HG03354 (cell line): ENCODE data around the gene TSC22D4.
A peak's percentile ranks its signal among the peaks of the same experiment; 100 is the strongest.
"Not testable (repeated sequence)": the region's sequence is repeated elsewhere in the genome, so short reads cannot be mapped to it uniquely, and the experiment has no call there.

Experiments used
- ATAC-seq: cut with Tn5 transposase; IDR thresholded peaks from one replicate; pipeline ENCODE4 v1.9.1; 2021; ENCODE audit warnings: mild to moderate bottlenecking; ENCODE audit not compliant: unreplicated experiment, poor library complexity, severe bottlenecking

TSC22D4 gene

DNA sequence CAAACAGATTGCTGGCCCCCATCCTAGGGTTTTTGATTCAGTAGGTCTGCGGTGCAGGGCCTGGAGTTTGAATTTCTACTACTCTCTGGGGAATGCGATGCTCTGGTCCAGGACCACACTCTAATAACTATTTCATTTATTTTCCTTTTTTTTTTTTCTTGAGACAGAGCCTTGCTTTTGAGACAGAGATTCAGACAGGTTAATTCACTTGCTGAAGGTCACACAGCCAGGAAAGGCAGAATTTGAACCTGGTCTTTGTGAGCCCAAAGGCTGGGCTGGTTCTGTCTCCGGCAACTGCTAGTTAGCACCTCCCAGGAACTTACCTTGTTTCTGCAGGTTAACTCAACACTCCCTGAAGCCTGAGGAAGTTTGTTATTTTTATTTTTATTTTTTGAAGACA, 26.5 kb downstream of the TSC22D4 start:
- no peak for ATAC-seq

GRCh38 chr7:100449190-100449795, 29.7 kb downstream of the TSC22D4 start:
- no peak for ATAC-seq

DNA sequence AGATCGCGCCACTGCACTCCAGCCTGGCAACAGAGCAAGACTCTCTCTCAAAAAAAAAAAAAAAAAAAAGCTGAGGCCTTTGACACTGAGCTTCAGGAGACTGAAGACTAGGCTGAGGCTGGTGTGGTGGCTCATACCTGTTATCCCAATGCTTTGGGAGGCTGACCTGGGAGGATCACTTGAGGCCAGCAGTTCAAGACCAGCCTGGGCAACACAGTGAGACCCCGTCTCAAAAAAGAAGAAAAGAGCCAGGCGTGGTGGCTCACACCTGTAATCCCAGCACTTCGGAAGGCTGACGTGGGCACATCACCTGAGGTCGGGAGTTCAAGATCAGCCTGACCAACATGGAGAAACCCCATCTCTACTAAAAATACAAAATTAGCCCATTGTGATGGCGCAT, 31.7 kb downstream of the TSC22D4 start:
- not testable (repeated sequence) for ATAC-seq

GRCh38 chr7:100446040-100446439, 33.0 kb downstream of the TSC22D4 start:
- ATAC-seq = no peak

DNA sequence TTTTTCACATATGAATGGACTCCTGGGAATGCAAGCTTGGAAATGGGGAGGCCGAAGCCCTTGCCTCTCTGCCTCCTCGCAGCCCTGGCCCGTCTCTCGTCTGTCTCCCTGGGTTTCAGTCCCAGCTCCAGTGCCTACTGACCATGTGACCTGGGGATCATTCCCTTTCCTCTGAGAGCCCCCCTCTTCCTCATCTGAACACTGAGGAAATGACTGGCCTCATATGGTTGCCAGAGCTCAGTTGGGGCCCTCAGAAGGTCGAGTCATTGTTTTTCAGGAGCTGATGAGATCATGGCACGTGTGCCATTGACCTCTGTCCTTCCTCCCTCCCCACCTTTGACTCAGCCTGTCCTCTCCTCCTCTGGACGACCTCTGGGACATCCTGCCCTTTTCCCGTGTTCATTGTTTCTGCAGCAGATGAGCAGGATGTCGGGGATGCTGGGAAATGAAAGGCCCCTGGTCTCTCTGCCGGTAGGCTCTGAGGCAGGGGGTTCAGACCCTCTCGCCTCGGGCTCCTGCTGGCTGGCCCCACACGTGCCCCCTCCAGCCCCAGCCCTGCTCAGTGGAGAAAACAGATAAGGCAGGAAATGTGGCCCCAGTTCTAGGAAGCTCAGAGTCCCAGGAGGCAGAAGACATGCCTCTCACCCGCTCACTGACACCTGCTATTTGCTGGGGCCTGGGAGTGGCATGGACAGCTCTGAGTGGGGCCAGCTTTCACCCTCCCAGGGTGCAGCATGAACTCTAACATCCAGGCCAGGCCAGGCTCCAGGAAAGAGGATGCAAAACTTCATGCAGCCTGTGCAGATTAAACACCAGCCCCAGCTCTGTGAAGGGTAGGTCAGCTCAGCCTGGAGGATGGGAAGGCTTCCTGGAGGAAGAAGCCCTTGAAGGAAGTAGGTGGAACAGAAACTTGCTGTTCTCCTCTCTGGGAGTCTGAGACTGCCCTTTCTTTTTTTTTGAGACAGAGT, 34.4 kb downstream of the TSC22D4 start:
- no peak for ATAC-seq

DNA sequence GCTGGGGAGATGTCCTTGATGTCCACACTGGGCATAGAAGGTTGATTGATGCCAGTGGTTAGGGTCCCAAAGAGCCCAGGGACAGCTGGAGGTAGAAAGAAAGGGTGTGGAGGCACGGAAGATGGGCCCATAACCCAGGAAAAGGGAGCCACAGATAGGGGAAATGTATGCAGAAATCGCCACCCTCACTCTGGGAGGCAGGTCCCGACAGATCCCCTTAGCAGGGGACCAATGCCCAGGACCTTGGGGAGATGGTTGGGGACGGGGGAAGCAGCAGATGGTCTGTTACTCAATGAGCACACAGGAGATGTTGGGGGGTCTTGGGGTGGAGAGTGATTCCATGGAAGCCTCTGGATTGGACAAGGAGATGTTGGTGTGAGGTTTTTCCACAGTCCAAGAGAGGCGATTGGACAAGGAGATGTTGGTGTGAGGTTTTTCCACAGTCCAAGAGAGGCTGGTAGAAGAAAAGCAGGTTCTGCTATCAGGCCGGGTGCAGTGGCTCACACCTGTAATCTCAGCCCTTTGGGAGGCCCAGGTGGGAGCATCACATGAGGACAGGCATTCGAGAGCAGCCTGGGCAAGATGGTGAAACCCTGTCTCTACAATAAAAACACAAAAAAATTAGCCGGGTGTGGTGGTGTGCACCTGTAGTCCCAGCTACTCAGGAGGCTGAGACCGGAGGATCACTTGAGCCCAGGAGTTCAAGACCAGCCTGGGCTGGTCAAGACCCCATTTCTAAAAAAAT, 35.7 kb downstream of the TSC22D4 start:
- no peak for ATAC-seq

DNA sequence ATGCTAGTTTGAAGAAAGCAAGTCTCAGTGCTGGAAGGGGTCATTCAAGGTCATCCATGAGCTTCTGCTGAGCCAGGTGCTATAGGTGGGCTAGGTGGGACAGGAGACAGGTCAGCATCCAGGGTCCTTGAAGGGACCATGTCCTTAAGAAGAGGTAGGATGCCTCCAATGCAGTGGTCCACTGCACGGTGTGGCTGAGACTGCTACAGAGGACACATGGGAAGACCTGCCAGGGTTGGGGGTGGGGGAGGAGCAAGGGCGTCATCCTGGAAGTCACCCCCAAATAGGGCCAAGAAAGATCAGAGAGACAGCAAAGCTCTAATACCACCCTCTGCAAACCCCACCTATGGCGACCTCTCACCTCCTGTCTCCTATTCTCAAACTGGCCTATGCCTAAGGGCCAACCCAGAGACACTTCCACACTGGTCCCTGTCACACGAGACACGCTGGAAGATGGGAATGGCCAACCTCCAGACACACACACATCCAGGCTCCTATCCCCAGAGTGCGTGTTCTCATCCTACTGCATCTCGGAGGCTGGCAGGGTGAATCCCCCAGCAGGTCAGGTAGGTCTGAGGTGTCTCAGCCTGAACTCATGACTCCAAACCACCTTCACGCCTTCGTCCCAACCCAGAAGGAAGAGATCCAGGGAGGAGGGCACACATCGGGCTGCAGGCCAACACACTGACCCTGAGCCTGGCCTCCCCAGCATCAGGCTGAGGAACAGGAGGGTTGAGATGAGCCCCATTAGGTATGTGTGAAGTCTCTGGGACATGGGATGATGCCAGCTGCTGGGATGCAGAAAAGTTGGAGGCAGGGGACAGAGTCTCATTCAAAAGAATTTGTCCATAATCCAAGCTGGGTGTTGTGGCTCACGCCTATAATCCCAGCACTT, 37.1 kb downstream of the TSC22D4 start:
- ATAC-seq = no peak

- not testable (repeated sequence) for ATAC-seq
Measured at GRCh38 chr7:100439244-100439643, 39.8 kb downstream of the TSC22D4 start.

DNA sequence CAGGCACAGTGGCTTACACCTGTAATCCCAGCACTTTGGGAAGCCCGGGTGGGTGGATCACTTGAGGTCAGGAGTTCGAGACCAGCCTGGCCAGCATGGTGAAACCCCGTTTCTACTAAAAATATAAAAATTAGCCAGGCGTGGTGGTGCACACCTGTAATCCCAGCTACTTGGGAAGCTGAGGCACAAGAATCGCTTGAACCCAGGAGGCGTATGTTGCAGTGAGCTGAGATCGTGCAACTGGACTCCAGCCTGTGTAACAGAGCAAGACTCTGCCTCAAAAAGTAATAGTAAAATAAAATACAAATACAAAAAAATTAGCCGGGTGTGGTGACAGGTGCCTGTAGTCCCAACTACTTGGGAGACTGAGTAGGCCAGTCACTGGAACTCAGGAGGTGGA, 40.3 kb downstream of the TSC22D4 start:
- not testable (repeated sequence) for ATAC-seq

GRCh38 chr7:100438172-100438571, 40.8 kb downstream of the TSC22D4 start:
- no peak for ATAC-seq

DNA sequence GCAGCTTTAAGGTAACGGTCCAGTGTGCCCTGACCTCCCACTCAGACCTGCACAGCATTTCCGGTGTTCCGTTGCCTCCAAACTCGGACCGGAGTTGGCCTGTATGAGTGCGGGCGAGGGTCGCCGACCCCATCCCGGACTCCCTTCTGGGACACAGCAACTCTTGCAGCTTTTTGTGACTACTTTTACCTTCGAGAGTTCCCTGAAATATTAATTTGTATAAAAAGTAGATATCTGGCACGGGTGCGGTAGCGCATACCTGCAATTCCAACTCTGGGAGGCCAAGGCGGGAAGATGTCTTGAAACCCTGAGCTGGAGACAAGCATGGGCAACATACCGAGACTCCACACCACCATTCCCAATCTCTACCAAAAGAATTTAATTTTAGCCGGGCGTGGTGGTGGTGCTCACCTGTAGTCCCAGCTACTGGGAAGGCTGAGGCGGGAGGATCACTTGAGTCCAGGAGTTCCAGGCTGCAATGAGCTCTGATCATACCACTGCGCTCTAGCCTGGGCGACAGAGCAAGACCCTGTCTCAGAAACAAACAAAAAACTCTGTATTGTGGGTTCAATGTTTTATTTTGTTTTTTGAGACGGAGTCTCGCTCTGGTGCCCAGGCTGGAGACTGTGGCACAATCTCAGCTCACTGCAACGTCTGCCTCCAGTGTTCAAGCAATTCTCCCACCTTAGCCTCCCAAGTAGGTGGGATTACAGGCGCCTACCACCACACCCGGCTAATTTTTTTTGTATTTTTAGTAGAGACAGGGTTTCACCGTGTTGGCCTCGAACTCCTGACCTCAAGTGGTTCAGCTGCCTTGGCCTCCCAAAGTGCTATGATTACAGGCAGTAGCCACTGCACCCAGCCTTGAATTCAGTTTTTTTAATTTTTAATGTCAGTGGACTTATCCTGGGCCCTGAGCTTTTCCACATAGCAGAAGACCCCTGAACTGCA, 41.6 kb downstream of the TSC22D4 start:
- ATAC-seq = no peak

DNA sequence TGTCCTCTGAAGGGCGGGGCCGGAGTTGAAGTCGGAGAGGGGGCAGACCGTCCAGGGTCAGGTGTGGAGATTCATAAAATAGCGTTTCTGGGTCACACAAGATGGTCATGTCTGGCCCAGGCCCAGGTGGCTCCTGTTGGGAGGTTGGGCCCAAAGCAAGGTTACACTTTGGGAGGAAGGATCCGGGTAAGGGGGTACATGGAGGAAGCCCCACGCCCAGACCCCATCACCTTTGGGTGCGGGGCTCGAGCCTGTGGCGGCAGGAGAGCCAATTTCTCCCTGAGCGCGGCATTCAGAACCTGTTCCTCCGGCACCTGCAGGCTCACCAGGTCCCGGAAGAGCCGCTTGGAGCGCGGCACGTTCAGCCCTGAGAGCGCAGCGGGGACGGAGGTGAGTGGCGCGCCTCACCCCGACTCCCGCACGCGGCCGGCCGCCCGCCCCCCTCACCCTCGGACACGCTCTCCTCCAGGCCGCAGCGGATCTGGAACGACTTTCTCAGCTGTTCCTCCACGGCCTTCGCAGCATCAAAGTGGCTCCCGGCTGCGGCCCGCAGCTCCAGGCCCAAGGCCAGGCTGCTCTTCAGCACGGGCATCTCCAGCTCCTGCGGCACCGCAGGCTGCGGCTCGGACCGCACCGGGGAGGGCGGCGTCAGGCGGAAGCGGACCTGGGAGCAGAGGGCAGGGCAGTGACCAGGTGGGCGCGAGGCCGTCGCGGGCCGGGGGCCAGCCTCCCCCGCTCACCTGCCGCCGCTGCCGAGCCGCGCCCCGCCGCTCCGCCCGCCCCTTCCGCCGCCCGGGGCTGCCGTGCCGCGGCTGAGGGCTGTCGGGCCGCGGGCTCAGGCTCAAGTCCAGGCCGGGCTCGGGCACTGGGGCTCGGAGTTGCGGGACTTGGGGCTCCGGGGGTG, 43.4 kb downstream of the TSC22D4 start:
- peak; percentile 34 for ATAC-seq

GRCh38 chr7:100434297-100435144, 44.5 kb downstream of the TSC22D4 start:
- ATAC-seq = no peak

GRCh38 chr7:100433592-100434296, 45.3 kb downstream of the TSC22D4 start:
- ATAC-seq = no peak

DNA sequence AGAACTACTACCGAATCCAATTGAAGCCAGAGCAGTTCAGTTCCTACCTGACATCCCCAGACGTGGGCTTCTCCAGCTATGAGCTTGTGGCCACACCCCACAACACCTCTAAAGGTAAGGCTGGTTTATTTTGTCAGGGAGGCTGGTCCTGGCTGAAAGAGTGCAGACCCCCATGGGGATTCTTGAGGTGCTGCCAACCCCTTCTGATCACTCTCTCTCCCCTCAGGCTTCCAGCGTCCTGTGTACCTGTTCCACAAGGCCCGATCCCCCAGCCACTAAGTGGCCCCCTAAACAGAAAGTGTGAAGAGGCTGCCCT, 45.8 kb downstream of the TSC22D4 start:
- no peak for ATAC-seq

DNA sequence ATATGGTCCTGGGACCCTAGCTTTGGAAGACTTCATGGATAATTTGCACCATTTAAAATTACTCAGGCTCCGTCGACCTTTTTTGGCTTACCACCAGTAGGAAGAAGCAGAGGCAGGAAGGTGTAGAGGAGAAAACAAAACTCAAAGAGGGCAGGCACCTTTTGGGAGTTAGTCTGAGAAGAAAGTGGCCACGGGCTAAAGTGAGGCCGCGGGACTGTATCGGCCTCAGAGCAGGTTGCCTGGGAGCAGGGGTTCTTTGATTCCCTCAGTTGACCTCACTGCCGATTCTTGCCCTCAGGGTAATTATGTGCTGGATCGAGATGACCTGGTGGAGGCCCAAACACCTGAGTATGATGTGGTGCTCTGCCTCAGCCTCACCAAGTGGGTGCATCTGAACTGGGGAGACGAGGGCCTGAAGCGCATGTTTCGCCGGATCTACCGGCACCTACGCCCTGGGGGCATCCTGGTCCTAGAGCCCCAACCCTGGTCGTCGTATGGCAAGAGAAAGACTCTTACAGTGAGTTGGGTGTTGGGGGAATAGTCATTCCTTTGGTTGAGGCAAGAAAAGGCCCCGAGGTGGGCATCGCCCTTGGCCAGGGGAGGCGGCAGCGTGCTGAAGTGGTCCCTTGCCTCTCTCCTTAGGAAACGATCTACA, 46.3 kb downstream of the TSC22D4 start:
- no peak for ATAC-seq
